Measurements from ENCODE around the gene RTN4R. TPM values are rescaled to one million over a fixed set of nuclear protein-coding genes. Genes with fewer than 3 reads are reported as not detected.
"Not testable (repeated sequence)": the region's sequence is repeated elsewhere in the genome, so short reads cannot be mapped to it uniquely, and the experiment has no call there.

RTN4R gene
- total RNA-seq, 1 donor from 2014 or later: 5.5 TPM

GRCh38 chr22:20280866-20281265 lies 12.7 kb upstream of the RTN4R start:
- Mint-ChIP-seq H3K27me3 (ENCODE audit: low read depth) (peaks cover 4% of the 10 kb centered on the region), H3K27ac (ENCODE audit: unreplicated experiment) (no peak overlapping the region), H3K36me3 (ENCODE audit: low read depth) (no peaks in the 10 kb centered on the region), H3K9me3 (ENCODE audit: low read depth) (no peaks in the 10 kb centered on the region), H3K4me1 (ENCODE audit: low read depth) (no peaks in the 10 kb centered on the region), H3K4me3 (ENCODE audit: unreplicated experiment) (no peak overlapping the region)
- no peak for DNase-seq (ENCODE audit: low spot score)
- TF ChIP-seq CTCF (IDR thresholded peaks at IDR 0.05): no peak

- not testable (repeated sequence) for H3K27me3 Mint-ChIP-seq (ENCODE audit: low read depth); DNase-seq (ENCODE audit: low spot score); H3K9me3 Mint-ChIP-seq (ENCODE audit: low read depth); H3K27ac Mint-ChIP-seq (ENCODE audit: unreplicated experiment); H3K4me1 Mint-ChIP-seq (ENCODE audit: low read depth); H3K4me3 Mint-ChIP-seq (ENCODE audit: unreplicated experiment); H3K36me3 Mint-ChIP-seq (ENCODE audit: low read depth)
Observed at GRCh38 chr22:20280163-20280562, 12.0 kb upstream of the RTN4R start.

- Mint-ChIP-seq H3K27ac (ENCODE audit: unreplicated experiment) (no peak overlapping the region), H3K9me3 (ENCODE audit: low read depth) (no peaks in the 10 kb centered on the region), H3K36me3 (ENCODE audit: low read depth) (no peaks in the 10 kb centered on the region), H3K4me1 (ENCODE audit: low read depth) (no peaks in the 10 kb centered on the region), H3K27me3 (ENCODE audit: low read depth) (peaks cover 4% of the 10 kb centered on the region), H3K4me3 (ENCODE audit: unreplicated experiment) (no peak overlapping the region)
- no peak for DNase-seq (ENCODE audit: low spot score)
- TF ChIP-seq CTCF (IDR thresholded peaks at IDR 0.05): no peak
Observed at GRCh38 chr22:20279662-20280134, 11.6 kb upstream of the RTN4R start.

GRCh38 chr22:20278726-20279490 lies 10.8 kb upstream of the RTN4R start:
- H3K36me3 Mint-ChIP-seq (ENCODE audit: low read depth); H3K27ac Mint-ChIP-seq (ENCODE audit: unreplicated experiment); H3K4me3 Mint-ChIP-seq (ENCODE audit: unreplicated experiment); H3K9me3 Mint-ChIP-seq (ENCODE audit: low read depth); DNase-seq (ENCODE audit: low spot score); H3K27me3 Mint-ChIP-seq (ENCODE audit: low read depth); H3K4me1 Mint-ChIP-seq (ENCODE audit: low read depth): not testable (repeated sequence)

- not testable (repeated sequence) for H3K4me1 Mint-ChIP-seq (ENCODE audit: low read depth); H3K27me3 Mint-ChIP-seq (ENCODE audit: low read depth); H3K27ac Mint-ChIP-seq (ENCODE audit: unreplicated experiment); H3K4me3 Mint-ChIP-seq (ENCODE audit: unreplicated experiment); H3K9me3 Mint-ChIP-seq (ENCODE audit: low read depth); DNase-seq (ENCODE audit: low spot score); H3K36me3 Mint-ChIP-seq (ENCODE audit: low read depth)
Observed at GRCh38 chr22:20277936-20278635, 10.0 kb upstream of the RTN4R start.

GRCh38 chr22:20276468-20276867 lies 8.3 kb upstream of the RTN4R start:
- H3K36me3 Mint-ChIP-seq (ENCODE audit: low read depth): no peaks in the 10 kb centered on the region
- no peak for DNase-seq (ENCODE audit: low spot score)
- no peak for TF ChIP-seq CTCF (IDR thresholded peaks at IDR 0.05)

More at GRCh38 chr22:20276468-20276867, 8.3 kb upstream of the RTN4R start:
- peaks cover 1% of the 10 kb centered on the region for H3K4me1 Mint-ChIP-seq (ENCODE audit: low read depth)
- H3K9me3 Mint-ChIP-seq (ENCODE audit: low read depth): no peaks in the 10 kb centered on the region
- no peak overlapping the region for H3K27ac Mint-ChIP-seq (ENCODE audit: unreplicated experiment)
- H3K27me3 Mint-ChIP-seq (ENCODE audit: low read depth): peaks cover 2% of the 10 kb centered on the region
- H3K4me3 Mint-ChIP-seq (ENCODE audit: unreplicated experiment): no peak overlapping the region

All from chondrocyte (in vitro differentiated cells).